Mesenchymal stem cell (in vitro differentiated cells and primary cell): ENCODE data around the gene CADPS.
A peak's percentile ranks its signal among the peaks of the same experiment; 100 is the strongest.

ENCODE experiments used
- DNase-seq: peaks from one replicate; pipeline ENCODE4 v3.0.0-alpha.2; 2013
- H2AFZ ChIP-seq: one replicate; pipeline ENCODE4 v1.6.1; 2013; ENCODE audit warnings: low read depth, mild to moderate bottlenecking, control low read depth, inconsistent platforms, low read length, moderate library complexity
- H2AK5ac ChIP-seq: 2 replicates; pipeline ENCODE4 v1.6.1; 2013; ENCODE audit warnings: low read length, moderate library complexity, mild to moderate bottlenecking, inconsistent platforms; ENCODE audit not compliant: severe bottlenecking
- H2BK120ac ChIP-seq: one replicate; pipeline ENCODE4 v1.6.1; 2013; ENCODE audit warnings: low read depth, mild to moderate bottlenecking, inconsistent platforms, low read length, moderate library complexity
- H2BK12ac ChIP-seq, 2 experiments: one replicate each; pipeline ENCODE4 v1.6.1; 2013; ENCODE audit warnings: inconsistent platforms in 2 of 2, low read length in 2 of 2, mild to moderate bottlenecking in 2 of 2, moderate library complexity in 2 of 2, control low read depth in 1 of 2
- H2BK15ac ChIP-seq: one replicate; pipeline ENCODE4 v1.6.1; 2013; ENCODE audit warnings: mild to moderate bottlenecking, low read depth, inconsistent platforms; ENCODE audit not compliant: poor library complexity, severe bottlenecking
- H2BK5ac ChIP-seq: 2 replicates; pipeline ENCODE4 v1.6.1; 2013; ENCODE audit warnings: low read depth, mild to moderate bottlenecking, low read length, control low read depth, inconsistent platforms; ENCODE audit not compliant: poor library complexity, severe bottlenecking
- H3K14ac ChIP-seq, 2 experiments: one replicate each; pipeline ENCODE4 v1.6.1; 2013; ENCODE audit warnings: inconsistent platforms in 2 of 2, low read length in 2 of 2, control low read depth in 1 of 2, mild to moderate bottlenecking in 1 of 2, moderate library complexity in 1 of 2
- H3K18ac ChIP-seq, 2 experiments: one replicate each; pipeline ENCODE4 v1.6.1; 2013; ENCODE audit warnings: inconsistent platforms in 2 of 2, low read length in 2 of 2, control low read depth in 1 of 2, low read depth in 1 of 2, mild to moderate bottlenecking in 1 of 2
- H3K23ac ChIP-seq, 2 experiments: one replicate each; pipeline ENCODE4 v1.6.1; 2013; ENCODE audit warnings: inconsistent platforms in 2 of 2, low read length in 2 of 2, mild to moderate bottlenecking in 2 of 2, moderate library complexity in 2 of 2, control low read depth in 1 of 2
- H3K27ac ChIP-seq: 2 replicates; pipeline ENCODE4 v1.5.1; 2013; ENCODE audit warnings: mild to moderate bottlenecking, moderate library complexity, low read length, control low read depth, inconsistent platforms; ENCODE audit not compliant: poor library complexity, severe bottlenecking
- H3K27me3 ChIP-seq, 2 experiments: 2 replicates each; pipeline versions ENCODE4 v1.6.1 to v1.7.0; 2013; ENCODE audit warnings: low read length in 2 of 2, mild to moderate bottlenecking in 2 of 2, moderate library complexity in 2 of 2, control low read depth in 1 of 2, inconsistent platforms in 1 of 2; ENCODE audit not compliant: control insufficient read depth in 1 of 2, insufficient read depth in 1 of 2
- H3K36me3 ChIP-seq, 2 experiments: 2 replicates each; pipeline versions ENCODE4 v1.6.1 to v1.7.0; 2013; ENCODE audit warnings: low read length in 2 of 2, control low read depth in 1 of 2, inconsistent platforms in 1 of 2, low read depth in 1 of 2, mild to moderate bottlenecking in 1 of 2; ENCODE audit not compliant: insufficient read depth in 2 of 2, control insufficient read depth in 1 of 2
- H3K4ac ChIP-seq, 2 experiments: one replicate each; pipeline ENCODE4 v1.6.1; 2013; ENCODE audit warnings: inconsistent platforms in 2 of 2, low read length in 2 of 2, mild to moderate bottlenecking in 2 of 2, moderate library complexity in 2 of 2, control low read depth in 1 of 2, low read depth in 1 of 2
- H3K4me1 ChIP-seq: 2 replicates; pipeline ENCODE4 v1.6.1; 2013; ENCODE audit warnings: low read depth, low read length, control low read depth; ENCODE audit not compliant: control insufficient read depth, insufficient read depth
- H3K4me2 ChIP-seq: 2 replicates; pipeline ENCODE4 v1.6.1; 2013; ENCODE audit warnings: low read length, mild to moderate bottlenecking, inconsistent platforms; ENCODE audit not compliant: poor library complexity, severe bottlenecking
- H3K4me3 ChIP-seq, 2 experiments: 2 replicates each; pipeline versions ENCODE4 v1.5.1 to v1.7.0; 2013; ENCODE audit warnings: low read length in 2 of 2, mild to moderate bottlenecking in 2 of 2, control low read depth in 1 of 2, low read depth in 1 of 2; ENCODE audit not compliant: insufficient read depth in 1 of 2
- H3K79me1 ChIP-seq: replicated peaks from 2 replicates; pipeline ENCODE4 v1.6.1; 2013; ENCODE audit warnings: mild to moderate bottlenecking, control low read depth, low read length, inconsistent platforms; ENCODE audit not compliant: poor library complexity, severe bottlenecking
- H3K9ac ChIP-seq: 2 replicates; pipeline ENCODE4 v1.7.0; 2013; ENCODE audit warnings: mild to moderate bottlenecking, low read length, moderate library complexity
- H3K9me3 ChIP-seq: 2 replicates; pipeline ENCODE4 v1.7.0; 2013; ENCODE audit warnings: mild to moderate bottlenecking, low read length; ENCODE audit not compliant: control insufficient read depth
- H4K8ac ChIP-seq: one replicate; pipeline ENCODE4 v1.6.1; 2013; ENCODE audit warnings: inconsistent platforms, mild to moderate bottlenecking, low read length, moderate library complexity
- H4K91ac ChIP-seq: one replicate; pipeline ENCODE4 v1.6.1; 2013; ENCODE audit warnings: mild to moderate bottlenecking, low read length, inconsistent platforms
- WGBS: methylation state at CpG from one replicate; pipeline ENCODE4 v1.1.7; 2013; ENCODE audit warnings: mixed read lengths; 5-methylcytosine and 5-hydroxymethylcytosine counted together

Gene CADPS

GRCh38 chr3:62371720-62372591, 503.3 kb downstream of the CADPS start:
- Histone ChIP-seq H3K27me3 (peaks cover 98 to 100% of the 10 kb centered on the region in 2 experiments), H3K18ac (no peak overlapping the region), H3K27ac (no peak overlapping the region), H3K36me3 (no peaks in the 10 kb centered on the region), H3K4me3 (peak overlapping the region in 1 of 2 experiments; percentile 14), H3K14ac (no peak overlapping the region), H2BK15ac (no peak overlapping the region), H3K4ac (no peak overlapping the region), H2AFZ (no peak overlapping the region), H4K8ac (no peak overlapping the region), H3K79me1 (no peaks in the 10 kb centered on the region), H3K9me3 (no peaks in the 10 kb centered on the region), H3K23ac (peak overlapping the region in 1 of 2 experiments; percentile 14), H2BK12ac (no peak overlapping the region), H2AK5ac (no peak overlapping the region), H2BK120ac (no peak overlapping the region), H3K9ac (no peak overlapping the region), H3K4me1 (peaks cover 36% of the 10 kb centered on the region), H4K91ac (no peak overlapping the region), H3K4me2 (peak overlapping the region; percentile 33), H2BK5ac (no peak overlapping the region)
- no peak for DNase-seq
- 1% methylated on average over 66 of the region's 66 CpGs for WGBS

- no peak overlapping the region for H2AK5ac ChIP-seq
- no peak overlapping the region for H2BK5ac ChIP-seq
- H3K79me1 ChIP-seq: no peaks in the 10 kb centered on the region
- H2BK15ac ChIP-seq: no peak overlapping the region
- H4K91ac ChIP-seq: no peak overlapping the region
- no peak overlapping the region for H4K8ac ChIP-seq
- H3K18ac ChIP-seq: no peak overlapping the region
- peaks cover 98% of the 10 kb centered on the region in 2 experiments for H3K27me3 ChIP-seq
- H3K4me3 ChIP-seq: no peak overlapping the region
- H3K36me3 ChIP-seq: no peaks in the 10 kb centered on the region
- H3K27ac ChIP-seq: no peak overlapping the region
- H3K14ac ChIP-seq: no peak overlapping the region
- H3K4me2 ChIP-seq: no peak overlapping the region
- no peak overlapping the region for H3K4ac ChIP-seq
- DNase-seq: no peak
- H2BK120ac ChIP-seq: no peak overlapping the region
- no peak overlapping the region for H3K9ac ChIP-seq
- no peak overlapping the region for H2AFZ ChIP-seq
- 5% methylated on average over 36 of the region's 49 CpGs for WGBS
- no peak overlapping the region for H3K23ac ChIP-seq
- H3K9me3 ChIP-seq: no peaks in the 10 kb centered on the region
- peaks cover 36% of the 10 kb centered on the region for H3K4me1 ChIP-seq
- no peak overlapping the region for H2BK12ac ChIP-seq
These were observed 504.1 kb downstream of the CADPS start for GRCh38 chr3:62370858-62371719.

DNA sequence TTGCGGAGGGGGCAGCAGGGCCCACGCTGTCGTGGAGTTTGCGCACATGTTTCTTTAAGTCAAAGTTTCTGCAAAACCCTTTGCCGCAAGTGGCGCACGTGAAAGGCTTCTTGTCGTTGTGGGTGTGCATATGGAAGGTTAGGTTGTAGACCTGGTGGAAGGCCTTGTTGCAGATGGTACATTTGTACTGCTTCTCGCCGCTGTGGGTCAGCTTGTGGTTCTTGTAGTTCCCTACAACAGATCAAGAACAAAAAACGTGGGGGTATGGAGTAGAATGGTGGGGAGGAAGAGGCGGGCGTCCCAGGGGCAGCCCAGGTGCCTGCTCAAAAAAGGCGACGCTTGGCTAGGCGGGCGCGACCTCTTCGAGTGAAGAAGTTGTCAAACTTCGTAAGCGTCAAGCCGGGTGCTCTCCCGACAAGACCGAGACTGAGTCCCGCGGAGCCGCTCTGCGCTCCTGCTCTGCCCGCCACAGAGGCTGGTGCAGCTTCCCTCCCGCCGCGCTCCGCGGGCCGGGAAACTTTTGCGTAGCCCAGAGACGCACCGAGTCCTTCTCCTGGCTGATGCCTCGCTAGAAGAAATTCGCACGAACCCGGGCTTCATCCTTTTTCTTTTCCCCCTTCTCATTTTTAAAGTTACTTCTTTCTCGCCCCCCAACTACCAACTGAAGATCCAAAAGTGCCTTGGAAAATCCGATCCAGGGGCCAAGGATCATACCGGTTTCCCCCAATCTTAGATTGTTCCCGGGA, 504.9 kb downstream of the CADPS start:
- no peak overlapping the region for H2AK5ac ChIP-seq
- no peak overlapping the region for H2AFZ ChIP-seq
- H2BK5ac ChIP-seq: no peak overlapping the region
- no peak overlapping the region for H2BK15ac ChIP-seq
- no peak overlapping the region for H3K9ac ChIP-seq
- H3K18ac ChIP-seq: no peak overlapping the region
- no peak overlapping the region for H2BK12ac ChIP-seq
- H3K27me3 ChIP-seq: peaks cover 98% of the 10 kb centered on the region in 2 experiments
- H4K91ac ChIP-seq: no peak overlapping the region
- no peak overlapping the region for H4K8ac ChIP-seq
- H3K4me2 ChIP-seq: no peak overlapping the region
- no peaks in the 10 kb centered on the region for H3K36me3 ChIP-seq
- no peak for DNase-seq
- WGBS: under 1% methylated on average over 46 of the region's 46 CpGs
- no peak overlapping the region for H3K27ac ChIP-seq
- H3K23ac ChIP-seq: no peak overlapping the region
- no peaks in the 10 kb centered on the region for H3K79me1 ChIP-seq
- H3K9me3 ChIP-seq: peaks cover 3% of the 10 kb centered on the region
- no peak overlapping the region for H2BK120ac ChIP-seq
- H3K14ac ChIP-seq: no peak overlapping the region
- H3K4me3 ChIP-seq: peak overlapping the region in 1 of 2 experiments; percentile 3
- H3K4ac ChIP-seq: no peak overlapping the region
- peaks cover 36% of the 10 kb centered on the region for H3K4me1 ChIP-seq
